ENCODE results near the gene RELB.

- TF ChIP-seq CTCF (IDR thresholded peaks at IDR 0.05; ENCODE audit: low read length) (no peak), EZH2phosphoT487 (IDR thresholded peaks at IDR 0.05; ENCODE audit: low read length) (no peak)
These were observed 75.0 kb downstream of the RELB start, which contains the start of gene ZNF296 for GRCh38 chr19:45076029-45076850.
